ENCODE measurements around the gene NR1I3. TPM values are rescaled to one million over a fixed set of nuclear protein-coding genes. Genes with fewer than 3 reads are reported as not detected.

The NR1I3 gene
- total and polyA plus RNA-seq, 2 of the 13 experiments (the other 11 are each of a cell fraction or from before 2014, with no cell fraction given) = 0.62 to 0.95 TPM

DNA sequence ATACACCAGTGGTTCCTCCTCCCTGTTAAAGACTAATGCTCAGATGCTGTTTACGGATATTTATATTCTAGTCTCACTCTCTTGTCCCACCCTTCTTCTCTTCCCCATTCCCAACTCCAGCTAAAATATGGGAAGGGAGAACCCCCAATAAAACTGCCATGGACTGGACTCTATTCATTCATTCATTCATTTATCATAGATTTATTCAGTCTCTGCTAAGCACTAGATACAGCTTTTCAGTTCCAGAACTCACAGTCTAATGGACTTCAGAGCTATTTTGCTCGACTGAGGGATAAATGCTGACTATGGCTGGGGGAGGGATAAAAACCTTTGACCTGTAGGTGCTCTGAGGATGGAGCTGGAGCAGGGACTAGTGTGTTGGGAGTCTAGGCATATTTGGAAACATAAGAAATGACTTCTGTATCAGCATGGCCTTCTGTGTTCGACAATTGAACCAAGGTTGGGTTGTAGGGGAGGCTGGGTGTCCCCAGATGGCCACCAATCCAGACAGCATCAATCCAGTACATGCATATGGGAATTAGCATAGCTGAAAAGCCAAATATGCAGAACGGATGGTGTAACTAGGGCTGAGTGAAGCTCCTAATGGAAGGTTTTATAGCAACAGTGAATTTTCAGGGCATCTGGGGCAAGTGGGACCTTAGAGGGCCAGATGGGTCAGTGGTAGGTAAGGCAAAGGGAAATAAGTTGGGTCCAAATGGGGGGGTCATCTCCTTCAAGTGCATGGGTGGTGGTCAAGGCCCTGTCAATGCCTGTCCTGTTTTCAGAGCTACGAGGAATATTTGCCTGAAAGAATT, 18.7 kb downstream of the NR1I3 start (continued):
- TF ChIP-seq TOPORS (CRISPR knock-in tag; IDR thresholded peaks at IDR 0.05) (no peak; the same call in 1 of the 2 replicates), ZBTB42 (CRISPR knock-in tag; IDR thresholded peaks at IDR 0.05) (no peak), IRF2 (CRISPR knock-in tag; IDR thresholded peaks at IDR 0.05) (no peak), ZBTB2 (CRISPR knock-in tag; IDR thresholded peaks at IDR 0.05; ENCODE audit: low read depth) (peak; percentile 43; the same call in 1 of the 2 replicates), ZNF264 (CRISPR knock-in tag; IDR thresholded peaks at IDR 0.05) (0 out of 2 replicates have a peak, but pooled peaks have one; percentile 42), FOXC1 (CRISPR knock-in tag; IDR thresholded peaks at IDR 0.05; ENCODE audit: borderline replicate concordance) (no peak), NR2F1 (CRISPR knock-in tag; IDR thresholded peaks at IDR 0.05) (peak; percentile 10 to 34; a peak in 2 of 4 replicates), MNT (IDR thresholded peaks at IDR 0.05) (no peak), ZNF580 (CRISPR knock-in tag; IDR thresholded peaks at IDR 0.05; ENCODE audit: borderline replicate concordance, low read depth) (no peak), ZNF24 (IDR thresholded peaks at IDR 0.05) (peak; percentile 72; the same call in 1 of the 2 replicates), ZNF451 (CRISPR knock-in tag; IDR thresholded peaks at IDR 0.05) (no peak), CAMTA2 (CRISPR knock-in tag; IDR thresholded peaks at IDR 0.05; ENCODE audit: borderline replicate concordance) (peak; percentile 15; the same call in 1 of the 2 replicates), JDP2 (CRISPR knock-in tag; IDR thresholded peaks at IDR 0.05; ENCODE audit: borderline replicate concordance) (peak; percentile 10; the same call in 1 of the 2 replicates), ZFP90 (CRISPR knock-in tag; IDR thresholded peaks at IDR 0.05; ENCODE audit: borderline replicate concordance) (0 out of 2 replicates have a peak, but pooled peaks have one; percentile 62), TEAD3 (CRISPR knock-in tag; optimal IDR thresholded peaks at IDR 0.05; ENCODE audit: borderline replicate concordance) (no peak), ZBTB3 (CRISPR knock-in tag; IDR thresholded peaks at IDR 0.05; ENCODE audit: borderline replicate concordance, low read depth) (no peak), SIN3B (IDR thresholded peaks at IDR 0.05; ENCODE audit: low read length) (no peak), MED1 (CRISPR knock-in tag; IDR thresholded peaks at IDR 0.05) (peak; percentile 6; the same call in 1 of the 2 replicates), GABPB1 (CRISPR knock-in tag; IDR thresholded peaks at IDR 0.05) (no peak), RXRB (CRISPR knock-in tag; IDR thresholded peaks at IDR 0.05; ENCODE audit: borderline replicate concordance) (peak; percentile 4; the same call in 1 of the 2 replicates), ZNF432 (CRISPR knock-in tag; IDR thresholded peaks at IDR 0.05; ENCODE audit: borderline replicate concordance) (no peak), NFKBIZ (CRISPR knock-in tag; IDR thresholded peaks at IDR 0.05) (no peak), NFYB (CRISPR knock-in tag; IDR thresholded peaks at IDR 0.05) (no peak), NR2F6 (IDR thresholded peaks at IDR 0.05) (peak; percentile 54), NR2F6 (CRISPR knock-in tag; IDR thresholded peaks at IDR 0.05) (peak; percentile 60; the same call in 1 of the 2 replicates), ZNF12 (CRISPR knock-in tag; IDR thresholded peaks at IDR 0.05) (0 out of 2 replicates have a peak, but pooled peaks have one; percentile 13)
- TF ChIP-seq, protein P1, sequence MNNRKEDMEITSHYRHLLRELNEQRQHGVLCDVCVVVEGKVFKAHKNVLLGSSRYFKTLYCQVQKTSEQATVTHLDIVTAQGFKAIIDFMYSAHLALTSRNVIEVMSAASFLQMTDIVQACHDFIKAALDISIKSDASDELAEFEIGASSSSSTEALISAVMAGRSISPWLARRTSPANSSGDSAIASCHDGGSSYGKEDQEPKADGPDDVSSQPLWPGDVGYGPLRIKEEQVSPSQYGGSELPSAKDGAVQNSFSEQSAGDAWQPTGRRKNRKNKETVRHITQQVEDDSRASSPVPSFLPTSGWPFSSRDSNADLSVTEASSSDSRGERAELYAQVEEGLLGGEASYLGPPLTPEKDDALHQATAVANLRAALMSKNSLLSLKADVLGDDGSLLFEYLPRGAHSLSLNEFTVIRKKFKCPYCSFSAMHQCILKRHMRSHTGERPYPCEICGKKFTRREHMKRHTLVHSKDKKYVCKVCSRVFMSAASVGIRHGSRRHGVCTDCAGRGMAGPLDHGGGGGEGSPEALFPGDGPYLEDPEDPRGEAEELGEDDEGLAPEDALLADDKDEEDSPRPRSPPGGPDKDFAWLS (CRISPR knock-in tag; IDR thresholded peaks at IDR 0.05; ENCODE audit: borderline replicate concordance) = 0 out of 2 replicates have a peak, but pooled peaks have one; percentile 36
